ENCODE results near the gene CYP11A1. TPM values are rescaled to one million over a fixed set of nuclear protein-coding genes. Genes with fewer than 3 reads are reported as not detected.

CYP11A1 gene
- 0.13 TPM in 1 of 2 replicates, not detected in the other for total RNA-seq

DNA sequence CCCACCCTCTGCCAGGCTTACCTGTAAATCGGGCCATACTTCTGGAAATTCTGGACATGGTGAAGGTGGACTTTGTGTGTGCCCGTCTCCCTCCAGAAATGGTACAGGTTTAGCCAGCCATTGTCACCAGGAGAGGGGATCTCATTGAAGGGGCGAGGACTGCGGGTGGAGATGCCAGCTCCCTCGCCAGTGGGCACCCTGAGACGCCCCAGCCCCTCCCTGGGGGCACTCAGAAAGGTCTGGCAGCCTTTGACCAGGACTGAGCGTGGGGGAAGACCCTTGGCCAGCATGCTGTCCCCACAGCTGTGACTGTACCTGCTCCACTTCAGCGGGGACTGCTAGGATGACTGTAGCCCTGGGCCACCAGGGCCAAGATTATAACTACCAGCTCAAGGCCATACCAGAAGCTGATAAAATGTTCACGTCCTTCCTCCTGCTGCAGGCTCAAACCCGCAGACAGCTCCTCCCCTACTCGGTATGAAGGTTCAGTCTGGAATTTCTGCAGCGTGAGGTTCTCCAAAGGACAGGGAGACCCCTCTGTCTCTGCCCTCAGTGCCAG, at the start of gene CYP11A1:
TSS of gene CYP11A1 (minus strand) at position 351 of the 559 bp plus-strand sequence. CDS start at position 290, 61 bp downstream.

Other genes with a start within 250 kb of the CYP11A1 start
- 4.4 TPM in 1 of 2 replicates, not detected in the other for gene ISLR2, start 237.1 kb downstream of the CYP11A1 start, total RNA-seq
- 64.9 and 90.8 TPM in 2 replicates for gene ISLR, start 193.9 kb downstream of the CYP11A1 start, total RNA-seq
- gene STRA6, start 164.9 kb downstream of the CYP11A1 start, total RNA-seq: 0.80 and 13.1 TPM in 2 replicates
- gene CCDC33, start 131.3 kb downstream of the CYP11A1 start, total RNA-seq: 6.1 TPM in 1 of 2 replicates, not detected in the other
- gene SEMA7A, start 66.3 kb upstream of the CYP11A1 start, total RNA-seq: 1.0 and 33.2 TPM in 2 replicates
- gene UBL7, start 93.5 kb upstream of the CYP11A1 start, total RNA-seq: 81.8 and 91.3 TPM in 2 replicates
- 0.72 and 3.9 TPM in 2 replicates for gene ARID3B, start 173.6 kb upstream of the CYP11A1 start, total RNA-seq
- 51.1 and 110 TPM in 2 replicates for gene CLK3, start 248.2 kb upstream of the CYP11A1 start, total RNA-seq